B cell (primary cell): ENCODE measurements around the gene WWC2.

Source experiments
- CTCF ChIP-seq: fragments of 200-600 bp; IDR thresholded peaks from one replicate; pipeline ENCODE4 v1.8.0; 2022; ENCODE audit warnings: antibody characterized with exemption, mild to moderate bottlenecking
- EZH2 ChIP-seq: IDR thresholded peaks from 2 replicates; pipeline ENCODE4 v1.6.1; 2012; ENCODE audit warnings: borderline replicate concordance, low read depth, mild to moderate bottlenecking, moderate library complexity, low read length; ENCODE audit not compliant: insufficient read depth, poor library complexity, severe bottlenecking

GRCh38 chr4:183110244-183110643 lies 11.2 kb downstream of the WWC2 start:
- TF ChIP-seq CTCF (no peak), EZH2 (no peak)
